ENCODE data around the gene SYNPO2L. TPM values are rescaled to one million over a fixed set of nuclear protein-coding genes. Genes with fewer than 3 reads are reported as not detected.
A peak's percentile ranks its signal among the peaks of the same experiment; 100 is the strongest.
"Not testable (repeated sequence)": the region's sequence is repeated elsewhere in the genome, so short reads cannot be mapped to it uniquely, and the experiment has no call there.

Gene SYNPO2L
- total and polyA plus RNA-seq, 9 of the 15 experiments (the other 6 are each of a cell fraction or from before 2014, with no cell fraction given): 0.03 to 0.07 TPM; not detected in 7

DNA sequence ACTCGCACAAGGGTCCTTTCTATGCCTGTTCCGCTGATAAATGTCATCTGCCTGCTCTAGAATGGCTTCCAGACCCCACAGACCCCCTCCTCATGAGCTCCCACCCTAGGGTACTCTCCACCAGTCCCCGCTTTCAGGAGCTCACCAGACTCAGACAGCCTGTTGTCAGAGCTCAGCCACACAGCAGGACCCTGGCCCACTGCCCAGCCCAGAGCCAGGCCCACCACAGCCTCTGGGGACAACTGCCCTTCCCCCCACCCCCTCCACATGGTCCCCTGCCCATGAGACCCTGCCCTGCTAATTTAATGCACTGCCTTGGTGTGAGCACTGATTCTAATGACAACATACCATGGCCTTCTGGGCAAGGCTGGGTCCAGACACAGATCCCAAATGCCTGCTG is 9.8 kb upstream of the SYNPO2L start:
- FAIRE-seq; H3K27me3 ChIP-seq (ENCODE audit: control insufficient read depth in 2 of 2, insufficient read depth in 2 of 2, low read length in 2 of 2); ATAC-seq; in situ Hi-C loops (cut with MboI); H3K9me3 ChIP-seq (replicated peaks; ENCODE audit: control insufficient read depth, insufficient read depth, low read depth, low read length); intact Hi-C loops (cut with micrococcal nuclease); POLR2A ChIA-PET; DNase-seq (ENCODE audit: extremely low read depth in 1 of 4, low spot score in 3 of 4); H3K4me3 ChIP-seq; H3K9ac ChIP-seq (ENCODE audit: insufficient read depth in 1 of 2, low read depth in 2 of 2, low read length in 2 of 2); H3K4me2 ChIP-seq (ENCODE audit: insufficient read depth, low read length); BruUV-seq (replicated peaks); CTCF ChIA-PET (ENCODE audit: low intra/inter-chr PET ratio); H2AFZ ChIP-seq (ENCODE audit: low read depth, low read length); H3K9me1 ChIP-seq (ENCODE audit: control insufficient read depth, insufficient read depth, low read length); H3K36me3 ChIP-seq (ENCODE audit: control insufficient read depth, insufficient read depth, low read length); H3K27ac ChIP-seq (ENCODE audit: extremely low read depth, low read depth, low read length); H3K79me2 ChIP-seq (ENCODE audit: control insufficient read depth, insufficient read depth, low read length); H4K20me1 ChIP-seq (replicated peaks; ENCODE audit: control insufficient read depth, insufficient read depth, low read length): not testable (repeated sequence)
- no CpG with 5 or more reads among the region's 3 CpGs for WGBS (ENCODE audit: insufficient coverage, low coverage, missing lambda C conversion rate)
- peaks cover 3 to 17% of the 10 kb centered on the region in 2 experiments; a peak in 4 of 5 replicates for H3K4me1 ChIP-seq (replicated peaks in 1 of 2; ENCODE audit: control insufficient read depth in 2 of 2, insufficient read depth in 2 of 2, low read length in 2 of 2)

GRCh38 chr10:73664156-73665040 is 8.6 kb upstream of the SYNPO2L start:
- POLR2A ChIA-PET; H3K36me3 ChIP-seq (ENCODE audit: control insufficient read depth, insufficient read depth, low read length); CTCF ChIA-PET (ENCODE audit: low intra/inter-chr PET ratio); in situ Hi-C loops (cut with MboI); FAIRE-seq; H3K9me1 ChIP-seq (ENCODE audit: control insufficient read depth, insufficient read depth, low read length); H4K20me1 ChIP-seq (replicated peaks; ENCODE audit: control insufficient read depth, insufficient read depth, low read length); H3K27ac ChIP-seq (ENCODE audit: extremely low read depth, low read depth, low read length); H3K9me3 ChIP-seq (replicated peaks; ENCODE audit: control insufficient read depth, insufficient read depth, low read depth, low read length); H2AFZ ChIP-seq (ENCODE audit: low read depth, low read length); H3K4me2 ChIP-seq (ENCODE audit: insufficient read depth, low read length); H3K79me2 ChIP-seq (ENCODE audit: control insufficient read depth, insufficient read depth, low read length); ATAC-seq; H3K4me3 ChIP-seq; intact Hi-C loops (cut with micrococcal nuclease); H3K27me3 ChIP-seq (ENCODE audit: control insufficient read depth in 2 of 2, insufficient read depth in 2 of 2, low read length in 2 of 2); BruUV-seq (replicated peaks); H3K9ac ChIP-seq (ENCODE audit: insufficient read depth in 1 of 2, low read depth in 2 of 2, low read length in 2 of 2); DNase-seq (ENCODE audit: extremely low read depth in 1 of 4, low spot score in 3 of 4): not testable (repeated sequence)
- peak; percentile 79 for TF ChIP-seq BCOR (IDR thresholded peaks at IDR 0.05)
- TF ChIP-seq RBM25 (IDR thresholded peaks at IDR 0.05; ENCODE audit: low read depth, low read length, severe bottlenecking): peak; percentile 78
- peak; percentile 33; the same call in 1 of the 2 replicates for TF ChIP-seq TCF3 (CRISPR knock-in tag; IDR thresholded peaks at IDR 0.05)
- TF ChIP-seq NFIC (IDR thresholded peaks at IDR 0.05): peak; percentile 72
- TF ChIP-seq HDAC2 (IDR thresholded peaks at IDR 0.05): peak; percentile 24; the same call in 1 of the 2 replicates
- peak; percentile 24 to 70; a peak in 2 of 4 replicates for TF ChIP-seq KDM1A (IDR thresholded peaks at IDR 0.05)
- TF ChIP-seq SMARCA5 (IDR thresholded peaks at IDR 0.05): 0 out of 2 replicates have a peak, but pooled peaks have one; percentile 42
- 64% methylated on average over 12 of the region's 13 CpGs for WGBS (ENCODE audit: insufficient coverage, low coverage, missing lambda C conversion rate)
- peaks cover 3 to 17% of the 10 kb centered on the region in 2 experiments; a peak in 4 of 5 replicates for H3K4me1 ChIP-seq (replicated peaks in 1 of 2; ENCODE audit: control insufficient read depth in 2 of 2, insufficient read depth in 2 of 2, low read length in 2 of 2)

DNA sequence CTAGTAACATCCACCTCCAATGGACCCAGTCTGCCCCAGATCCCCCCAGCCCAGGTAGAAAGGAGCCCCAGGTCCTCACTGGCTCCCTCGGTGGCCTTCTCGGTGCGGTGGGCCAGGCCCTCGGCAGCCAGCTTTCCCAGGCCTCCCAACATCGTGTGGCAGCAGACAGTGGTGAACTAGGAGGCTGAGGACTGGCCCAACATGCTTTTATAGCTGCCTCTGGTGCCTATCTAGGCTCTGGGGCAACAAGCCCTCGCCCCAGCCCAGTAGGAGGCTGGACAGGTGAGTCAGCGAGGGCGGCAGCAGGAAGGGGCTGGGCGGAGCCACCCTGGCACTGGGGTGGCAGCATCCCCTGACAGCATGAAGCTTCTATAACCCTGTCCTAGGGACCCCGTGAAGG is 7.8 kb upstream of the SYNPO2L start:
- FAIRE-seq; H4K20me1 ChIP-seq (replicated peaks; ENCODE audit: control insufficient read depth, insufficient read depth, low read length); H3K27ac ChIP-seq (ENCODE audit: extremely low read depth, low read depth, low read length); CTCF ChIA-PET (ENCODE audit: low intra/inter-chr PET ratio); H3K79me2 ChIP-seq (ENCODE audit: control insufficient read depth, insufficient read depth, low read length); H3K4me2 ChIP-seq (ENCODE audit: insufficient read depth, low read length); H3K36me3 ChIP-seq (ENCODE audit: control insufficient read depth, insufficient read depth, low read length); ATAC-seq; H3K27me3 ChIP-seq (ENCODE audit: control insufficient read depth in 2 of 2, insufficient read depth in 2 of 2, low read length in 2 of 2); H3K9ac ChIP-seq (ENCODE audit: insufficient read depth in 1 of 2, low read depth in 2 of 2, low read length in 2 of 2); H3K9me3 ChIP-seq (replicated peaks; ENCODE audit: control insufficient read depth, insufficient read depth, low read depth, low read length); BruUV-seq (replicated peaks); H2AFZ ChIP-seq (ENCODE audit: low read depth, low read length); DNase-seq (ENCODE audit: extremely low read depth in 1 of 4, low spot score in 3 of 4); intact Hi-C loops (cut with micrococcal nuclease); H3K9me1 ChIP-seq (ENCODE audit: control insufficient read depth, insufficient read depth, low read length); H3K4me3 ChIP-seq; in situ Hi-C loops (cut with MboI); POLR2A ChIA-PET: not testable (repeated sequence)
- 74% methylated on average over 7 of the region's 10 CpGs for WGBS (ENCODE audit: insufficient coverage, low coverage, missing lambda C conversion rate)
- H3K4me1 ChIP-seq (replicated peaks in 1 of 2; ENCODE audit: control insufficient read depth in 2 of 2, insufficient read depth in 2 of 2, low read length in 2 of 2): peaks cover 3 to 17% of the 10 kb centered on the region in 2 experiments; a peak in 4 of 5 replicates
